Fibroblast of the aortic adventitia (primary cell): ENCODE data around the gene PTTG1. TPM values are rescaled to one million over a fixed set of nuclear protein-coding genes. Genes with fewer than 3 reads are reported as not detected.

Source experiments
- DNase-seq: peaks from one replicate; pipeline ENCODE4 v3.0.0-alpha.2; 2010; ENCODE audit warnings: low read depth
- H3K4me3 ChIP-seq: 2 replicates; pipeline ENCODE4 v1.5.1; 2011; ENCODE audit warnings: low read depth, mild to moderate bottlenecking, control low read depth, low read length, moderate library complexity
- total RNA-seq: library from RNA; depleted of rRNA; stranded (reverse); fragments of >200 nt; gene quantifications from 2 replicates; pipeline ENCODE4 v1.2.3, GENCODE V29; 2012; ENCODE audit warnings: low replicate concordance
- TF ChIP-seq, protein P1 (sequence below): IDR thresholded peaks from 2 replicates; pipeline ENCODE4 v1.5.1; 2011; ENCODE audit warnings: mild to moderate bottlenecking, low read length, control low read depth, inconsistent platforms; ENCODE audit not compliant: insufficient read depth

Gene PTTG1
- total RNA-seq, 1 donor: 107 TPM

DNA sequence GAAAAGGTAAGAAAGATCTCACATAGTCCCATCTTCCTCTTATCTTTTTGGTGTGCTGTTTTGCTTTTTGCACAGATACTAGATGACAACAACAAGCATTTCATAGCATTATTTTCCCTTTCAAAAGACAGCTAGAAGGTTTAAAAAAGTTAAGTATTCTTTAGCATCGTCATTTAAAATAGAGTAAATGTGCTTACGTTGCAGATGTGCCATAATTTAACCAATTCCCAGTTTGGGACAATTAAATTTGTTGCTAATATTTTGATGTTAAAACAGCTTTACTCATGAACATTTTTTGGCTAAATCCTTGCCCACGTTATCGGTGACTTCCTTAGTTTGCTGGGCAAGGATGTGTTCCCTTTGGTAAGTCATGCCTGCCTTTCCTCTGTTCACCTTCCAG lies 41.6 kb downstream of the PTTG1 start:
- TF ChIP-seq, protein P1, sequence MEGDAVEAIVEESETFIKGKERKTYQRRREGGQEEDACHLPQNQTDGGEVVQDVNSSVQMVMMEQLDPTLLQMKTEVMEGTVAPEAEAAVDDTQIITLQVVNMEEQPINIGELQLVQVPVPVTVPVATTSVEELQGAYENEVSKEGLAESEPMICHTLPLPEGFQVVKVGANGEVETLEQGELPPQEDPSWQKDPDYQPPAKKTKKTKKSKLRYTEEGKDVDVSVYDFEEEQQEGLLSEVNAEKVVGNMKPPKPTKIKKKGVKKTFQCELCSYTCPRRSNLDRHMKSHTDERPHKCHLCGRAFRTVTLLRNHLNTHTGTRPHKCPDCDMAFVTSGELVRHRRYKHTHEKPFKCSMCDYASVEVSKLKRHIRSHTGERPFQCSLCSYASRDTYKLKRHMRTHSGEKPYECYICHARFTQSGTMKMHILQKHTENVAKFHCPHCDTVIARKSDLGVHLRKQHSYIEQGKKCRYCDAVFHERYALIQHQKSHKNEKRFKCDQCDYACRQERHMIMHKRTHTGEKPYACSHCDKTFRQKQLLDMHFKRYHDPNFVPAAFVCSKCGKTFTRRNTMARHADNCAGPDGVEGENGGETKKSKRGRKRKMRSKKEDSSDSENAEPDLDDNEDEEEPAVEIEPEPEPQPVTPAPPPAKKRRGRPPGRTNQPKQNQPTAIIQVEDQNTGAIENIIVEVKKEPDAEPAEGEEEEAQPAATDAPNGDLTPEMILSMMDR: no peak
- no peak for DNase-seq
- no peak overlapping the region for H3K4me3 ChIP-seq

DNA sequence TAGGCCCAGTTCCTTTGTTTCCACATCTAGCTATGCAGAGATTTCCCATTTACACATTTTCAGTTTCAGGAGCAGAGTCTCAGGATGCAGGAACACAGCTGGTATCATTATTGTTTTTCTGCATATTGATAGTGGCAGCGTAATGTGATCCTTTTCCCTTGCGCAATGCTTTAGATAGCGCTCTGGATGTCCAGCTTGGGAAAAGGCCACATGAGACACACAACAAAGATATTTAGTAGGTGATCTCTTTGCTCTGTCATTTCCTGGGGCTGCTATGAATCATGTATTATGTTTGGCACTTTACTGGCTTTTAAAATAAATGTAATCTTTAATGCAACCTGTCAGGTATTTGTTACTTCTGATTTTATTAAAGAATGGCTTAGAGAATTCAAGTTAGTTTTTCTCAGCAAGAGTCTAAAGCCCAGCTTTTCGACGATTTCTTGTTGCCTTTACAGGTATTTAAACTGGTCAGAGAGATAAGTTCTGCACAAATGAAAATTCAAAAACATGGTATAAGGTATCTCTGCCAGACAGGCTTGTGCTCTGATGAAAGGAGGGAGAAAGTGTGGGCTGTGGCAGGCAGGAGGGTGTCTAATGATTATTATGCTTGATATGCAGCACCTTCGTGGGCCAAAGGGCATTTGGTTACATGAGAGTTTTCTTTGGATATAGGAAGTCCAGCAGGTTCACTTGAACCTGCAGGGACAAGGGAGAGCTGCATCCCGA lies 42.2 kb downstream of the PTTG1 start:
- TF ChIP-seq, protein P1: no peak
- DNase-seq: peak; percentile 88
- no peak overlapping the region for H3K4me3 ChIP-seq

- TF ChIP-seq, protein P1: no peak
- H3K4me3 ChIP-seq: no peak overlapping the region
- no peak for DNase-seq
These were observed 42.8 kb downstream of the PTTG1 start for GRCh38 chr5:160464466-160464797.

GRCh38 chr5:160466116-160466515 lies 44.5 kb downstream of the PTTG1 start:
- TF ChIP-seq, protein P1: no peak
- DNase-seq: no peak
- H3K4me3 ChIP-seq: no peak overlapping the region

GRCh38 chr5:160466889-160467554 lies 45.4 kb downstream of the PTTG1 start:
- H3K4me3 ChIP-seq: no peak overlapping the region
- TF ChIP-seq, protein P1: no peak
- DNase-seq: peak; percentile 79

DNA sequence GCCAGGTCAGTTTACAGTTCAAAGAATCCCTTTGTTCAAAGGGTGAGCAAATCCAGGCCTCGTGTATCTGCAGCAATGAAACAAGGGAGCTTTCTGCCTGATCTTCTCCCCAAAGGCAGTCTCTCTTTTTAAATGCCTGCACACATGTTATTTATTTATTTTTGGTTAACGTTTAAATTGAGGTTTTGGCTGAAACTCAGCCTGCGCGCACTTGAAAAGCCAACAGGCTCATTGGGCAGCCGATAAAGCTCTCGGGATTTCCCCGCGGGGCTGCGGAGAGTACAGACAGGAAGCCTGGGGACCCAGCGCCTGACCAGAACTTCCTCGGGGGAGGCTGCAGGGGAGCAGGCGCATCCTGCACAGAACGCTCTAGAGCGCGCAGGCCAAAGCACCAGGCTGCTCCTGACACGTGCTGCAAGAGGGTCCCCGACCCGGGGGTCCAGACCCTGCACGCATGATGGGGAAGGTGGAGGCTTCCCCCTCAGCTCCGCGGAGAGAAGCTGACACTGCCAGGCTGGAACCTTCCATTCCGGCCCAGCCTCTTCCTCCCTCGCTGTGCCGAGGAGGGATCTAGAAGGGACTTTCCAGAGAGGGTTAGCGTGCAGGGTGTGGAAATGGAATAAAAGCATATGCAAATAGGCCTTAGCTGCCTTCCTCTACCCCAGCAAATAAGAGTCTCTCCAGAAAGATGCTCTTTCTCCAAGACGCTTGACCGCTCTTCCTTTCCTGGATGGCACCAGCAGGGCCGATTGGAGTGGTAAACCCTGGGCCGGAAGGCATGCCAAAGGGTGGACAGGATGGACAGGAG lies 46.1 kb downstream of the PTTG1 start:
- TF ChIP-seq, protein P1: no peak
- H3K4me3 ChIP-seq: no peak overlapping the region
- peak; percentile 67 for DNase-seq
